ENCODE measurements around the gene ZER1. TPM values are rescaled to one million over a fixed set of nuclear protein-coding genes. Genes with fewer than 3 reads are reported as not detected.

The ZER1 gene
- total RNA-seq, 3 donors from 2014 or later (not counting 1 experiment from before 2014, with no cell fraction given): 35.0 to 37.4 (median 35.2) TPM

GRCh38 chr9:128716581-128717254 lies 55.0 kb downstream of the ZER1 start:
- H3K9me3 ChIP-seq (ENCODE audit: control insufficient read depth, insufficient read depth, low read length): no peaks in the 10 kb centered on the region
- TF ChIP-seq CTCF (IDR thresholded peaks at IDR 0.05): no peak
- ATAC-seq: no peak
- 90% methylated on average over 7 of the region's 7 CpGs for WGBS (ENCODE audit: insufficient coverage)
- no peak for DNase-seq
- peaks cover 7% of the 10 kb centered on the region for H3K36me3 ChIP-seq (ENCODE audit: control insufficient read depth, insufficient read depth, low read length)
- intact Hi-C loops (cut with micrococcal nuclease): no loop called here
- no peak overlapping the region for H3K27ac ChIP-seq (ENCODE audit: low read length)
- Mint-ChIP-seq H3K27me3 (ENCODE audit: low read depth in 2 of 2) (no peaks in the 10 kb centered on the region), H3K4me3 (no peak overlapping the region), H3K36me3 (no peaks in the 10 kb centered on the region), H3K4me1 (peaks cover 0 to 2% of the 10 kb centered on the region in 2 donors), H3K27ac (no peak overlapping the region), H3K9me3 (no peaks in the 10 kb centered on the region)
- no peaks in the 10 kb centered on the region for H3K27me3 ChIP-seq (ENCODE audit: control insufficient read depth, insufficient read depth, low read length)
- H3K4me1 ChIP-seq (ENCODE audit: control insufficient read depth, insufficient read depth, low read length): no peaks in the 10 kb centered on the region
- H3K4me3 ChIP-seq (ENCODE audit: low read length): no peak overlapping the region

- no peak for DNase-seq
- no peak for TF ChIP-seq CTCF (IDR thresholded peaks at IDR 0.05)
- Mint-ChIP-seq H3K4me3 (no peak overlapping the region), H3K36me3 (no peaks in the 10 kb centered on the region), H3K27ac (no peak overlapping the region), H3K4me1 (no peaks in the 10 kb centered on the region), H3K27me3 (ENCODE audit: low read depth in 2 of 2) (no peaks in the 10 kb centered on the region), H3K9me3 (no peaks in the 10 kb centered on the region)
- intact Hi-C loops (cut with micrococcal nuclease): no loop called here
- 91% methylated on average over 6 of the region's 6 CpGs for WGBS (ENCODE audit: insufficient coverage)
- H3K9me3 ChIP-seq (ENCODE audit: control insufficient read depth, insufficient read depth, low read length): no peaks in the 10 kb centered on the region
- H3K4me3 ChIP-seq (ENCODE audit: low read length): no peak overlapping the region
- no peaks in the 10 kb centered on the region for H3K4me1 ChIP-seq (ENCODE audit: control insufficient read depth, insufficient read depth, low read length)
- ATAC-seq: no peak
- no peak overlapping the region for H3K27ac ChIP-seq (ENCODE audit: low read length)
- no peaks in the 10 kb centered on the region for H3K27me3 ChIP-seq (ENCODE audit: control insufficient read depth, insufficient read depth, low read length)
- no peaks in the 10 kb centered on the region for H3K36me3 ChIP-seq (ENCODE audit: control insufficient read depth, insufficient read depth, low read length)
Observed at GRCh38 chr9:128715436-128715750, 56.3 kb downstream of the ZER1 start.

GRCh38 chr9:128714586-128715435 lies 56.9 kb downstream of the ZER1 start:
- no peaks in the 10 kb centered on the region for H3K36me3 Mint-ChIP-seq
- intact Hi-C loops (cut with micrococcal nuclease): no loop called here

More at GRCh38 chr9:128714586-128715435, 56.9 kb downstream of the ZER1 start:
- Mint-ChIP-seq H3K4me1 (no peaks in the 10 kb centered on the region), H3K9me3 (no peaks in the 10 kb centered on the region), H3K4me3 (no peak overlapping the region), H3K27ac (no peak overlapping the region), H3K27me3 (ENCODE audit: low read depth in 2 of 2) (no peaks in the 10 kb centered on the region)
- Histone ChIP-seq H3K27me3 (ENCODE audit: control insufficient read depth, insufficient read depth, low read length) (no peaks in the 10 kb centered on the region), H3K27ac (ENCODE audit: low read length) (no peak overlapping the region), H3K9me3 (ENCODE audit: control insufficient read depth, insufficient read depth, low read length) (no peaks in the 10 kb centered on the region), H3K4me1 (ENCODE audit: control insufficient read depth, insufficient read depth, low read length) (no peaks in the 10 kb centered on the region), H3K36me3 (ENCODE audit: control insufficient read depth, insufficient read depth, low read length) (no peaks in the 10 kb centered on the region), H3K4me3 (ENCODE audit: low read length) (no peak overlapping the region)
- DNase-seq (no peak), ATAC-seq (no peak)
- no peak for TF ChIP-seq CTCF (IDR thresholded peaks at IDR 0.05)
- 92% methylated on average over 21 of the region's 24 CpGs for WGBS (ENCODE audit: insufficient coverage)
